Activated CD4-positive, alpha-beta memory T cell treated with anti-CD3 and anti-CD28 coated beads for 36 hours (primary cell): ENCODE data around the gene PROSER3. TPM values are rescaled to one million over a fixed set of nuclear protein-coding genes. Genes with fewer than 3 reads are reported as not detected.

ENCODE experiments used
- CTCF ChIA-PET: fragments of 350-600 bp; sonication (Branson Sonifier 250); formaldehyde crosslinking; loops from one replicate; lab custom pipeline; 2021; ENCODE audit warnings: antibody characterized with exemption, inconsistent platforms; lab: Charles Lee
- POLR2A ChIA-PET: fragments of 350-600 bp; sonication (Branson Sonifier 250); formaldehyde crosslinking; loops from one replicate; lab custom pipeline; 2021; ENCODE audit warnings: antibody characterized with exemption; lab: Charles Lee
- DNase-seq: peaks from one replicate; pipeline ENCODE4 v3.0.0-alpha.2; 2020
- H3K27ac Mint-ChIP-seq: one replicate; pipeline ENCODE4 v1.8.0; 2021; ENCODE audit warnings: mixed read lengths
- H3K27me3 Mint-ChIP-seq: one replicate; pipeline ENCODE4 v1.8.0; 2021; ENCODE audit warnings: mixed read lengths
- H3K36me3 Mint-ChIP-seq: one replicate; pipeline ENCODE4 v1.8.0; 2021; ENCODE audit warnings: mixed read lengths
- H3K4me1 Mint-ChIP-seq: one replicate; pipeline ENCODE4 v1.8.0; 2021; ENCODE audit warnings: low read depth, mixed read lengths
- H3K4me3 Mint-ChIP-seq: one replicate; pipeline ENCODE4 v1.8.0; 2021; ENCODE audit warnings: mild to moderate bottlenecking, mixed read lengths
- H3K9me3 Mint-ChIP-seq: one replicate; pipeline ENCODE4 v1.8.0; 2021; ENCODE audit warnings: mixed read lengths
- intact Hi-C: fragments of 100-400 bp; cut with micrococcal nuclease; formaldehyde crosslinking; loops from one replicate; pipeline ENCODE4 v1.15.1; 2023
- total RNA-seq, 2 experiments: library from RNA; stranded (reverse); gene quantifications; one replicate each; pipeline ENCODE4 v1.2.3, GENCODE V29; 2021

Gene PROSER3
- total RNA-seq, 2 experiments from 2014 or later: 38.4 to 40.0 TPM

GRCh38 chr19:35784503-35785338 lies 26.7 kb downstream of the PROSER3 start:
- intact Hi-C loops: no loop called here
- ChIA-PET POLR2A (interaction anchor here (0.6 kb wide), 1 partner anchor 330 kb away, joined by 3 read pairs; no protein-coding TSS in a partner anchor), CTCF (no interaction called here)
- DNase-seq: no peak
- Mint-ChIP-seq H3K4me3 (no peak overlapping the region), H3K27ac (no peak overlapping the region), H3K27me3 (no peaks in the 10 kb centered on the region), H3K9me3 (no peaks in the 10 kb centered on the region), H3K4me1 (no peaks in the 10 kb centered on the region), H3K36me3 (peaks cover 3% of the 10 kb centered on the region)

GRCh38 chr19:35785339-35785627 lies 27.3 kb downstream of the PROSER3 start:
- POLR2A ChIA-PET: no interaction called here
- H3K4me1 Mint-ChIP-seq: no peaks in the 10 kb centered on the region
- CTCF ChIA-PET: no interaction called here
- no peaks in the 10 kb centered on the region for H3K27me3 Mint-ChIP-seq
- intact Hi-C loops: no loop called here
- no peak overlapping the region for H3K4me3 Mint-ChIP-seq
- no peak overlapping the region for H3K27ac Mint-ChIP-seq
- no peaks in the 10 kb centered on the region for H3K9me3 Mint-ChIP-seq
- H3K36me3 Mint-ChIP-seq: peaks cover 3% of the 10 kb centered on the region
- no peak for DNase-seq

DNA sequence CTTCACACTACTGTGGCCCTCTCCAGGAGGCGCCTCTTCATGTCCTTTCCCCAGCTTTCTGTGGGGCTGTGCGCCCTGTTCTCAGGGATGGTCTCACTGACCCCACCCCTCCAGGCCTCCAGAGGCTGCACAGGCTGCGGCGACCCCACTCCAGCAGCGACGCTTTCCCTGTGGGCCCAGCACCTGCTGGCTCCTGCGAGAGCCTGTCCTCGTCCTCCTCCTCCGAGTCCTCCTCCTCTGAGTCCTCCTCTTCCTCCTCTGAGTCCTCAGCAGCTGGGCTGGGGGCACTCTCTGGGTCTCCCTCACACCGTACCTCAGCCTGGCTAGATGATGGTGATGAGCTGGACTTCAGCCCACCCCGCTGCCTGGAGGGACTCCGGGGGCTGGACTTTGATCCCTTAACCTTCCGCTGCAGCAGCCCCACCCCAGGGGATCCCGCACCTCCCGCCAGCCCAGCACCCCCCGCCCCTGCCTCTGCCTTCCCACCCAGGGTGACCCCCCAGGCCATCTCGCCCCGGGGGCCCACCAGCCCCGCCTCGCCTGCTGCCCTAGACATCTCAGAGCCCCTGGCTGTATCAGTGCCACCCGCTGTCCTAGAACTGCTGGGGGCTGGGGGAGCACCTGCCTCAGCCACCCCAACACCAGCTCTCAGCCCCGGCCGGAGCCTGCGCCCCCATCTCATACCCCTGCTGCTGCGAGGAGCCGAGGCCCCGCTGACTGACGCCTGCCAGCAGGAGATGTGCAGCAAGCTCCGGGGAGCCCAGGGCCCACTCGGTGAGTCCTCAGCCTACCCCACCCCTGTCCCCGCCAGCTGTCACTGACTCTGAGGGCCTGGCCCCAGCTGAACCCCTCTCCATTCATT lies 28.6 kb downstream of the PROSER3 start:
- Mint-ChIP-seq H3K4me3 (no peak overlapping the region), H3K4me1 (no peaks in the 10 kb centered on the region), H3K27ac (no peak overlapping the region), H3K27me3 (no peaks in the 10 kb centered on the region), H3K36me3 (peaks cover 3% of the 10 kb centered on the region), H3K9me3 (no peaks in the 10 kb centered on the region)
- ChIA-PET CTCF (no interaction called here), POLR2A (interaction anchor here (1.0 kb wide), 1 partner anchor 49 kb away, joined by 3 read pairs; no protein-coding TSS in a partner anchor)
- intact Hi-C loops: no loop called here
- no peak for DNase-seq

GRCh38 chr19:35787227-35787799 lies 29.3 kb downstream of the PROSER3 start:
- no peaks in the 10 kb centered on the region for H3K4me1 Mint-ChIP-seq
- ChIA-PET CTCF (no interaction called here), POLR2A (no interaction called here)
- no peaks in the 10 kb centered on the region for H3K27me3 Mint-ChIP-seq
- DNase-seq: no peak
- intact Hi-C loops: no loop called here
- H3K4me3 Mint-ChIP-seq: no peak overlapping the region
- H3K9me3 Mint-ChIP-seq: no peaks in the 10 kb centered on the region
- peaks cover 1% of the 10 kb centered on the region for H3K36me3 Mint-ChIP-seq
- no peak overlapping the region for H3K27ac Mint-ChIP-seq

GRCh38 chr19:35788205-35788960 lies 30.4 kb downstream of the PROSER3 start:
- Mint-ChIP-seq H3K27ac (no peak overlapping the region), H3K36me3 (no peaks in the 10 kb centered on the region), H3K27me3 (no peaks in the 10 kb centered on the region), H3K4me1 (no peaks in the 10 kb centered on the region), H3K4me3 (no peak overlapping the region), H3K9me3 (no peaks in the 10 kb centered on the region)
- no peak for DNase-seq
- intact Hi-C loops: no loop called here
- ChIA-PET CTCF (no interaction called here), POLR2A (no interaction called here)

DNA sequence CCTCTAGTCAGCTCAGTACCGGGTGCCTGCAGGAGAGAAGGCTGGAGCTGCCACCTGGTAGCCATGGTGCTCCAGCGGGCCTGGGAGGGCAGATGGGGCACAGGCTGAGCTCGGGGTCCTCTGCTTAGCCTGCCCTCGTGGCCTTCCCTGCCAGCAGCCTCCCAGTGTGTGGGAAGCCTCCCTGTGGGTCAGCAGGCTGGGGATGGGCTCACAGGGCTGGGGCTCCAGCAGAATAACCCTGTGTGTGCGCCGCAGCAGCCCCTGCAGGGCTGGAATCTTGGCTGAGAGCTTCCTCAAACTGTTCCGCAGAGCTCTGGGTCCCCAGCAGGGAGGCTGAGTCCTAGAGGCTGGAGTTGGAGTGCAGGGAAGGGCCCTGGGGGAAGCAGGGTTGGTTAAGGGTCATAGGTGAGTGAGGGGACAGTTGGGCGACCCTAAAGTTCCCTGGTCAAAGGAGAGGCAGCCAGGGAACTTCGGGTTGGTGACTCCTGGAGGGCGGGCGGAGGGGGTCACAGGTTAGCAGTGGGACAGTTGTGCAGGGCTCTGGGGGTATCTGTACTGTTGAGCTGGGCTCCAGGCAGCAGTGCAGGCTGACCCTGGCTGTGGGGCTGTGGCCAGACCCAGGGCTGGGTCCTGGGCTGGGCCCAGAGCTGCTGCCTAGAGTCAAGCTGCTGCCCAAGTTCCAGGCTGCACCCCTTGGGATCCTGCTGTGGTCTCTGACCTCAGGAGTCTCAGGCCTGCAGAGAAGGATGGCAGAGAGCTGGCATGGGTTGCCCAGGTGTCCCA lies 31.4 kb downstream of the PROSER3 start:
- ChIA-PET POLR2A (no interaction called here), CTCF (interaction anchor here (0.6 kb wide), 1 partner anchor 23 kb away, joined by 3 read pairs; the partner anchor contains the start of gene PRODH2)
- Mint-ChIP-seq H3K27me3 (no peaks in the 10 kb centered on the region), H3K27ac (no peak overlapping the region), H3K4me1 (no peaks in the 10 kb centered on the region), H3K9me3 (no peaks in the 10 kb centered on the region), H3K36me3 (no peaks in the 10 kb centered on the region), H3K4me3 (no peak overlapping the region)
- intact Hi-C loops: no loop called here
- no peak for DNase-seq

- Mint-ChIP-seq H3K4me3 (no peak overlapping the region), H3K27me3 (no peaks in the 10 kb centered on the region), H3K9me3 (no peaks in the 10 kb centered on the region), H3K36me3 (no peaks in the 10 kb centered on the region), H3K27ac (no peak overlapping the region), H3K4me1 (no peaks in the 10 kb centered on the region)
- ChIA-PET CTCF (no interaction called here), POLR2A (interaction anchor here (0.5 to 0.6 kb wide), 2 partner anchors 14 to 28 kb away, joined by 3 to 4 read pairs; no protein-coding TSS in a partner anchor)
- no peak for DNase-seq
- intact Hi-C loops: no loop called here
Measured at GRCh38 chr19:35789978-35790944, 32.3 kb downstream of the PROSER3 start.

- intact Hi-C loops: no loop called here
- Mint-ChIP-seq H3K27ac (no peak overlapping the region), H3K4me1 (no peaks in the 10 kb centered on the region), H3K27me3 (peaks cover 5% of the 10 kb centered on the region), H3K4me3 (no peak overlapping the region), H3K36me3 (no peaks in the 10 kb centered on the region), H3K9me3 (no peaks in the 10 kb centered on the region)
- POLR2A ChIA-PET: no interaction called here
- CTCF ChIA-PET: no interaction called here
- peak; percentile 36 for DNase-seq
Measured at GRCh38 chr19:35790981-35791813, 33.2 kb downstream of the PROSER3 start.

DNA sequence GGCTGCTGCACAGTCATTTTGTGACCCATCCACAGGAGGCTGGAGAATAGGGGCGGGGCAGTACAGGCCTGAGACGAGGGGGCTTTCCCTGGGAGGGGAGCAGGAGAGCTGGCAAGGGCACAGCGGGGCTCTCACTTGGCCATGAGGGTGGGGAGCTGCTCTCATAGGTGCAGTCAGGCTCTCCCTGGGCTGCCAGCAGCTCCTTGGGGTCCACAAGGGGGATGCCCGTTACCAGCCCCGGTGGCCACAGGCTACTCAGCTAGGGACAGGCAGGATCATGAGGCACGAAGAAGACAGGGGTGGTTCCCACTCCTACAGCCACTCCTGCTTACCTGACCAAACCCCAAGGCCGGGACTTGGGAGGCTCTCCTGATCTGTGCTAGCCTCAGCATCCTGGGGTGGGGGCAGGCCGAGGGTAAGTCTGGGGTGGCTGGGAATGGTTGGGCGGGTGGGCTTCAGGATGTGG lies 33.9 kb downstream of the PROSER3 start:
- Mint-ChIP-seq H3K4me3 (no peak overlapping the region), H3K36me3 (no peaks in the 10 kb centered on the region), H3K27me3 (peaks cover 11% of the 10 kb centered on the region), H3K9me3 (no peaks in the 10 kb centered on the region), H3K27ac (no peak overlapping the region), H3K4me1 (no peaks in the 10 kb centered on the region)
- ChIA-PET POLR2A (no interaction called here), CTCF (no interaction called here)
- no peak for DNase-seq
- intact Hi-C loops: no loop called here

- no peaks in the 10 kb centered on the region for H3K9me3 Mint-ChIP-seq
- no peak overlapping the region for H3K4me3 Mint-ChIP-seq
- ChIA-PET CTCF (no interaction called here), POLR2A (no interaction called here)
- no peaks in the 10 kb centered on the region for H3K36me3 Mint-ChIP-seq
- H3K27ac Mint-ChIP-seq: no peak overlapping the region
- peaks cover 15% of the 10 kb centered on the region for H3K27me3 Mint-ChIP-seq
- intact Hi-C loops: no loop called here
- no peak for DNase-seq
- H3K4me1 Mint-ChIP-seq: no peaks in the 10 kb centered on the region
Measured at GRCh38 chr19:35792312-35792711, 34.3 kb downstream of the PROSER3 start.
